Activated CD8-positive, alpha-beta T cell treated with anti-CD3 and anti-CD28 coated beads for 36 hours (primary cell): ENCODE data around the gene LRRN2. TPM values are rescaled to one million over a fixed set of nuclear protein-coding genes. Genes with fewer than 3 reads are reported as not detected.
"Not testable (repeated sequence)": the region's sequence is repeated elsewhere in the genome, so short reads cannot be mapped to it uniquely, and the experiment has no call there.

Experiments
- ATAC-seq: fragments of 200-7000 bp; cut with Tn5 transposase; one replicate; pipeline ENCODE4 v1.10.0; 2021; ENCODE audit warnings: mild to moderate bottlenecking, moderate library complexity
- CTCF ChIA-PET: fragments of 350-600 bp; sonication (Branson Sonifier 250); formaldehyde crosslinking; loops from one replicate; lab custom pipeline; 2021; ENCODE audit warnings: antibody characterized with exemption; lab: Charles Lee
- POLR2A ChIA-PET: fragments of 350-600 bp; sonication (Branson Sonifier 250); formaldehyde crosslinking; loops from one replicate; lab custom pipeline; 2021; ENCODE audit warnings: antibody characterized with exemption; lab: Charles Lee
- DNase-seq: peaks from one replicate; pipeline ENCODE4 v3.0.0-alpha.2; 2020
- H3K27ac Mint-ChIP-seq: one replicate; pipeline ENCODE4 v1.8.0; 2021; ENCODE audit warnings: mild to moderate bottlenecking, mixed read lengths
- H3K27me3 Mint-ChIP-seq: one replicate; pipeline ENCODE4 v1.8.0; 2021; ENCODE audit warnings: mixed read lengths
- H3K36me3 Mint-ChIP-seq: one replicate; pipeline ENCODE4 v1.8.0; 2021; ENCODE audit warnings: low read depth, mixed read lengths
- H3K4me1 Mint-ChIP-seq: one replicate; pipeline ENCODE4 v1.8.0; 2021; ENCODE audit warnings: low read depth, mixed read lengths
- H3K4me3 Mint-ChIP-seq: one replicate; pipeline ENCODE4 v1.8.0; 2021; ENCODE audit warnings: mild to moderate bottlenecking, moderate library complexity, mixed read lengths
- H3K9me3 Mint-ChIP-seq: one replicate; pipeline ENCODE4 v1.8.0; 2021; ENCODE audit warnings: mixed read lengths
- CTCF ChIP-seq: fragments of 200-600 bp; IDR thresholded peaks from one replicate; pipeline ENCODE4 v1.8.0; 2022; ENCODE audit warnings: antibody characterized with exemption, mild to moderate bottlenecking
- intact Hi-C: fragments of 100-400 bp; cut with micrococcal nuclease; formaldehyde crosslinking; loops from one replicate; pipeline ENCODE4 v1.10.0; 2022
- total RNA-seq, 2 experiments: library from RNA; stranded (reverse); gene quantifications; one replicate each; pipeline ENCODE4 v1.2.3, GENCODE V29; 2021

LRRN2 gene
- total RNA-seq, 2 experiments from 2014 or later = not detected

GRCh38 chr1:204694145-204694544, 8.6 kb upstream of the LRRN2 start:
- Mint-ChIP-seq H3K27me3 (peaks cover 2% of the 10 kb centered on the region), H3K9me3 (no peaks in the 10 kb centered on the region), H3K4me3 (no peak overlapping the region), H3K4me1 (peaks cover 7% of the 10 kb centered on the region), H3K27ac (no peak overlapping the region), H3K36me3 (no peaks in the 10 kb centered on the region)
- intact Hi-C loops = no loop called here
- CTCF ChIA-PET = interaction anchor here (0.6 to 2.1 kb wide), 2 partner anchors 113 to 128 kb away, joined by 3 to 5 read pairs; no protein-coding TSS in a partner anchor
- ATAC-seq = no peak
- POLR2A ChIA-PET = no interaction called here
- no peak for TF ChIP-seq CTCF
- no peak for DNase-seq

GRCh38 chr1:204692841-204693356, 7.4 kb upstream of the LRRN2 start:
- ChIA-PET CTCF (interaction anchor here (1.4 to 3.2 kb wide), 2 partner anchors 12 to 114 kb away, joined by 6 to 12 read pairs; no protein-coding TSS in a partner anchor), POLR2A (no interaction called here)
- Mint-ChIP-seq H3K27me3 (peaks cover 7% of the 10 kb centered on the region), H3K27ac (no peak overlapping the region), H3K9me3 (no peaks in the 10 kb centered on the region), H3K4me1 (peaks cover 7% of the 10 kb centered on the region), H3K4me3 (no peak overlapping the region), H3K36me3 (no peaks in the 10 kb centered on the region)
- DNase-seq = no peak
- TF ChIP-seq CTCF = no peak
- ATAC-seq = no peak
- intact Hi-C loops = no loop called here

- Mint-ChIP-seq H3K27me3 (peaks cover 10% of the 10 kb centered on the region), H3K4me3 (no peak overlapping the region), H3K27ac (no peak overlapping the region), H3K4me1 (peaks cover 7% of the 10 kb centered on the region), H3K9me3 (no peaks in the 10 kb centered on the region), H3K36me3 (no peaks in the 10 kb centered on the region)
- ChIA-PET CTCF (interaction anchor here (1.4 to 3.2 kb wide), 3 partner anchors 12 to 115 kb away, joined by 6 to 12 read pairs (median 6); no protein-coding TSS in a partner anchor), POLR2A (no interaction called here)
- ATAC-seq (no peak), DNase-seq (no peak)
- TF ChIP-seq CTCF = no peak
- intact Hi-C loops = no loop called here
Observed at GRCh38 chr1:204692325-204692840, 6.8 kb upstream of the LRRN2 start.

- ATAC-seq, H3K27ac Mint-ChIP-seq, H3K4me3 Mint-ChIP-seq, intact Hi-C loops, H3K4me1 Mint-ChIP-seq, H3K36me3 Mint-ChIP-seq, H3K9me3 Mint-ChIP-seq, DNase-seq: not testable (repeated sequence)
- ChIA-PET CTCF (interaction anchor here (1.7 to 3.2 kb wide), 2 partner anchors 55 to 116 kb away, joined by 6 to 12 read pairs; no protein-coding TSS in a partner anchor), POLR2A (interaction anchor here (0.7 kb wide), 1 partner anchor 14 kb away, joined by 3 read pairs; no protein-coding TSS in a partner anchor)
- H3K27me3 Mint-ChIP-seq = peaks cover 10% of the 10 kb centered on the region
Observed at GRCh38 chr1:204691328-204691730, 5.8 kb upstream of the LRRN2 start.

- intact Hi-C loops = no loop called here
- ATAC-seq = no peak
- Mint-ChIP-seq H3K4me1 (peaks cover 16% of the 10 kb centered on the region), H3K27me3 (peaks cover 25% of the 10 kb centered on the region), H3K27ac (no peak overlapping the region), H3K9me3 (no peaks in the 10 kb centered on the region), H3K36me3 (no peaks in the 10 kb centered on the region), H3K4me3 (no peak overlapping the region)
- TF ChIP-seq CTCF = no peak
- CTCF ChIA-PET = interaction anchor here (1.6 to 6.5 kb wide), 3 partner anchors 16 to 75 kb away, joined by 4 to 26 read pairs (median 9); no protein-coding TSS in a partner anchor
- POLR2A ChIA-PET = interaction anchor here (0.5 kb wide), 1 partner anchor 30 kb away, joined by 3 read pairs; no protein-coding TSS in a partner anchor
- DNase-seq = no peak
Observed at GRCh38 chr1:204688776-204689175, 3.2 kb upstream of the LRRN2 start.
